ENCODE measurements around the gene FIG4.
"Not testable (repeated sequence)": the region's sequence is repeated elsewhere in the genome, so short reads cannot be mapped to it uniquely, and the experiment has no call there.

The FIG4 gene

DNA sequence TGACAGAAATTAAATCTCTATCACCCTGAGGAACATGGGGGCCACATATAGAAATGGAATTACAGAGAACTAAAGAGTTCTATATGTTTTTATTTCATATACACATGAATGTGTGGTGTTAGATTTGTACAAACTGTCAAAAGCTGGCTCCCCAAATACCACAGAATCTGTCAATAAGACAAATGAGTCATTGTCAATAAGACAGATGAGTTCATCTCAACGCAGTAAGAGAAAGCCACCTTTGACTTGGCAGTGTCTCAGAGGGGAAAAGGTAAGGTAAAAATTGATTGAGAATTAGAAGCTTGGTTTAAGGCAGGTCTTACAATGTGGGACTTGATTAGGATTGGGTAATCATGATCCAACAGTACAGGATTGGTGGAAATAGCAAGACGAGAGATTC is 162.9 kb downstream of the FIG4 start:
- DNase-seq (ENCODE audit: low read depth) = no peak

GRCh38 chr6:109854541-109855308 is 163.6 kb downstream of the FIG4 start:
- DNase-seq (ENCODE audit: low read depth) = no peak

DNA sequence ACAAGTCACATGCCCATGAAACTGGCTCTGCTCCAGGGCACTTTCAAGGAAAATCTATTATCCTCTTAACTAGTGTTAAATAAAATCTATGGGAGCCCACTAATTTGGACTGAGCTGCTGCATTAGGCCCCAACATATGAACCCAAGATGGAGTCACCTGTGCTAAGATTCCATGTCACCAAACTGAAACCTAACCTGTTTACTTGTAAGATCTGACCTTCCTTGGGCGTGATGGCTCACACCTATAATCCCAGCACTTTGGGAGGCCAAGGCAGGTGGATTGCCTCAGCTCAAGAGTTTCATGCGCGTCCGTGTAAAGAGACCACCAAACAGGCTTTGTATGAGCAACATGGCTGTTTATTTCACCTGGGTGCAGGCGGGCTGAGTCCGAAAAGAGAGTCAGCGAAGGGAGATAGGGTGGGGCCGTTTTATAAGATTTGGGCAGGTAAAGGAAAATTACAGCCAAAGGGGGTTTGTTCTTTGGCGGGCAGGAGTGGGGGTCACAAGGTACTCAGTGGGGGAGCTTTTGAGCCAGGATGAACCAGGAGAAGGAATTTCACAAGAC is 164.5 kb downstream of the FIG4 start:
- DNase-seq (ENCODE audit: low read depth) = not testable (repeated sequence)

GRCh38 chr6:109861946-109862345 is 170.8 kb downstream of the FIG4 start:
- DNase-seq (ENCODE audit: low read depth) = no peak

DNA sequence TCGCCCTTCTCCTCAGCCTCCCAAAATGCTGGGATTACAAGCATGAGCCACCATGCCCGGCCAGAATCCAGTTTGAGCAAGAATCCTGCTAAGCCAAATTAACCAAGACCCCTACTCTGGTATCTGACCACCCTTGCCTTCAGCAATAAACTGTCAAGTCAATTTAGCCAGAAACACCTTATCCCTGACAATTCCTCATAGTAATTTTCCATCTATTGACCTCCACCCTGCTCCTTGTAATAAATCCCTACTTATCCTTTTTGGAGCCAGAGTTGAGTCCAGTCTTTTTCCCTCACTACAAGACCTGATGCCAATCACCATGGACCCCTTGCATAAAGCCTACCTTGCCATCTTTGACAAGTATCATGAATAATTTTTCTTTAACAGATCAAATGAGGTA is 173.0 kb downstream of the FIG4 start:
- no peak for DNase-seq (ENCODE audit: low read depth)

- no peak for DNase-seq (ENCODE audit: low read depth)
Measured at GRCh38 chr6:109865968-109866367, 174.9 kb downstream of the FIG4 start.

DNA sequence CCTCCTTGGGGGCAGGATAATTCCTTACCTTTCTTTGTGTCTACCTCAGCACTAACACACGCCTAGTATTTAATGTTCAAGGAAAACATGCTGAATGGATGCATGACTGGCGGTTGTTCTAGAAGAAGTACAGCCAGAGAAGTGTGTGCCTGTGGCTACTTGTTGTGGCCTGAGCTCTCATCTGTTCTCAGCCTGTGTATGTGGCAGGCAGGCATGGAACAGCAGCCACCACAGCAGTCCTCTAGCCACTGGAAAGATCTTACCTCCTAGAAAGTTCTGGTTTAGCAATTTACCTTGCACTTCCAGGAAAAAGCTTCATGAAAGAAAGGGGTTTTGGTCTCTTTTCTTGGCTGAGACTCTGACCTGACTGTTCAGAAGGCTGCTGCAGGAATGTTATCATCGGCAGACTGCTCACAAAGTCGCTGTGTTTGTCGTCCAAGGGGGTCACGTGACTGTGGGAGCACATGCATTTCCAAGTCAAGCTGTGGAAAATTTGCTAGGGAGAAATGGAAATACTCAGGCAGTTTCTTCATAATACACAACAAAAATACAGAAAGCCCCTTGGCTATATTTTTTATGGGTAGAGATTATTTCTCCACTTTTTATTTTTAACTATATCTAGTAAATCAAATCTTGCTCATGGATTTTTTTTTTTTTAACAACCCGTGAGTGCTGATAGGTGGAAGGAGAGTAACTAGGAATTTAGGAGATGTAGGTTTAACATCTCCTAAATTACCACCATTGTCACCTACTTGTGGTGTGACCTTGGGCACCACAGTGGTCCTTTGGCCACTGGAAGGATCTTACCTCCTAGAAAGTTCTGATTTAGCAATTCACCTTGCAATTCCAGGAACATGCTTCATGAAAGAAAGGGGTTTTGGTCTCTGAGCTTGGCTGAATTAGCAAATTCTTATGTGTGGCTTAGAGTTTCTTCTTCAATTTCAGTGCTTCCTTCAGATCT is 176.2 kb downstream of the FIG4 start:
- peak; percentile 46 for DNase-seq (ENCODE audit: low read depth)

- DNase-seq (ENCODE audit: low read depth) = peak; percentile 63
Measured at GRCh38 chr6:109867970-109868358, 176.9 kb downstream of the FIG4 start.

DNA sequence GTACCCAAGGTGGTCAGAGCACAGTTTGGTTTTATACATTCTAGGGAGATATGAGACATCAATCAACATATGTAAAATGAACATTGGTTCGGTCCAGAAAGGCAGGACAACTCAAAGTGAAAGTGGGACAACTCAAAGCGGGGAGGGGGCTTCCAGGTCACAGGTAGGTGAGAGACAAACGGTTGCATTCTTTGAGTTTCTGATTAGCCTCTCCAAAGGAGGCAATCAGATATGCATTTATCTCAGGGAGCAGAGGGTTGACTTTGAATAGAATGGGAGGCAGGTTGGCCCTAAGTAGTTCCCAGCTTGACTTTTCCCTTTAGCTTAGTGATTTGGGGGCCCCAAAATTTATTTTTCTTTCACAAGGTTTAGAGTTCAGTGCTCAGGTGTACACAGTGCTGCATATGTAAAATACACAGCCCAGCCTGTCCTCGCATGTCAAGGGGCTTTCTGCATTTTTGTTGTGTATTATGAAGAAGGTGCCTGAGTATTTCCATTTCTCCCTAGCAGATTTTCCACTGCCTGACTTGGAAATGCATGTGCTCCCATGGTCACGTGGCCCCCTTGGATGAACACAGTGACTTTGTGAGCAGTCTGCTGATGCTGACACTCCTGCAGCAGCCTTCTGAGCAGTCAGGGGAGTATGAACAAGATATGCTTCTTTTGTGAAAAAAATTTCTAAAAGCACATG is 178.4 kb downstream of the FIG4 start:
- DNase-seq (ENCODE audit: low read depth) = peak; percentile 22

GRCh38 chr6:109870089-109870410 is 179.0 kb downstream of the FIG4 start:
- DNase-seq (ENCODE audit: low read depth) = no peak

DNA sequence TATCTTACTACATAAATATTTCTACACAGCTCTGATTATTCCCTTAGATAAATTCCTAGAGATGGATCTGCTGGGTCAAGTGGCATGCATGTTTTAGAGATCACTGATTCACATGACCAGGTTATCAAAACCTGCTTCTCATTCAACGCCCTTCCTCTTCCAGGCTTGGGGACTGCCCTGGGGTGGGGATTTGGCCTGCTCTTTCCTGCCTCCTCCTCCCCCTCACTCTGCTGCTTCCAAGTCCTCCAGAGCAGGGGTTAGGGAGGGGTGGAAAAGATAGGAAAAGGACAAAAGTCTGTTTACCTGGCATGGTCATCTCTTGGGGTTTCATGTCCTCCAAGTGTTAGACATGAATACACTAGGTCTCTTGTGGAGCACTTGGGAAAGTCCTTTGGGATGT is 181.5 kb downstream of the FIG4 start:
- DNase-seq (ENCODE audit: low read depth) = no peak

GRCh38 chr6:109872968-109873545 is 182.0 kb downstream of the FIG4 start:
- DNase-seq (ENCODE audit: low read depth) = no peak

DNA sequence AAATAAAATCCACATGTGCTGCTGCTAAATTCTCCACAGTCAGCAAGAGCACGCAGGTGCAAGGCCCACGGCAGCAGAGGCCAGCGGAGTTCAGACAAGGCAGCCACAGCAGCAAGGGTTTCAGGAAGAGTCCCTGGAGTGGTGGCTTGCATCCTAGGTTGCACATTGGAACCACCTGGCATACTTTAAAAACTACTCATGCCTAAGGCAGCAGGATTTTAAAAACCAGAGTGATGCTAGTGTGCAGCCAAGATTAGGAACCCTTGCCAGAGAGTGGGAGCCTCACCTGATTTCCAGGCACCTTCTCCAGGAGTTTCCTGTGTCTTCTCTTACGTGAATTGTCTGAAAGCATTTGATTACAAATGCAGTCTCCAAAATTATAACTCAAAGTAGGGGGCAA is 183.0 kb downstream of the FIG4 start:
- no peak for DNase-seq (ENCODE audit: low read depth)

- DNase-seq (ENCODE audit: low read depth) = no peak
Measured at GRCh38 chr6:109874621-109875020, 183.5 kb downstream of the FIG4 start.
